Activated B cell treated with CpG ODN at 0.5 μM for 24 hours (primary cell): ENCODE results near the gene FAM186B. TPM values are rescaled to one million over a fixed set of nuclear protein-coding genes. Genes with fewer than 3 reads are reported as not detected.

Source experiments
- ATAC-seq: fragments of 200-7000 bp; cut with Tn5 transposase; one replicate; pipeline ENCODE4 v1.10.0; 2021; ENCODE audit warnings: low read depth, mild to moderate bottlenecking, moderate library complexity
- CTCF ChIA-PET: fragments of 350-600 bp; sonication (Branson Sonifier 250); formaldehyde crosslinking; loops from one replicate; lab custom pipeline; 2021; ENCODE audit warnings: antibody characterized with exemption; lab: Charles Lee
- POLR2A ChIA-PET: fragments of 350-600 bp; sonication (Branson Sonifier 250); formaldehyde crosslinking; loops from one replicate; lab custom pipeline; 2021; ENCODE audit warnings: antibody characterized with exemption; lab: Charles Lee
- DNase-seq: peaks from one replicate; pipeline ENCODE4 v3.0.0; 2022
- H3K27ac Mint-ChIP-seq: one replicate; pipeline ENCODE4 v1.8.0; 2020; ENCODE audit warnings: mixed read lengths
- H3K27me3 Mint-ChIP-seq: one replicate; pipeline ENCODE4 v1.8.0; 2021; ENCODE audit warnings: mixed read lengths
- H3K36me3 Mint-ChIP-seq: one replicate; pipeline ENCODE4 v1.8.0; 2021; ENCODE audit warnings: low read depth, mixed read lengths
- H3K4me1 Mint-ChIP-seq: one replicate; pipeline ENCODE4 v1.8.0; 2021; ENCODE audit warnings: mixed read lengths
- H3K4me3 Mint-ChIP-seq: one replicate; pipeline ENCODE4 v1.8.0; 2020; ENCODE audit warnings: mild to moderate bottlenecking, mixed read lengths
- H3K9me3 Mint-ChIP-seq: one replicate; pipeline ENCODE4 v1.8.0; 2020; ENCODE audit warnings: mixed read lengths
- CTCF ChIP-seq: fragments of 200-600 bp; IDR thresholded peaks from one replicate; pipeline ENCODE4 v1.8.0; 2022; ENCODE audit warnings: antibody characterized with exemption, mild to moderate bottlenecking
- intact Hi-C: fragments of 100-400 bp; cut with micrococcal nuclease; formaldehyde crosslinking; loops from one replicate; pipeline ENCODE4 v1.15.1; 2024
- total RNA-seq: library from RNA; stranded (reverse); gene quantifications from 2 replicates; pipeline ENCODE4 v1.2.3, GENCODE V29; 2022

Gene FAM186B
- total RNA-seq, 1 donor from 2014 or later = 1.5 TPM

GRCh38 chr12:49636574-49636973, 31.1 kb upstream of the FAM186B start:
- peaks cover 27% of the 10 kb centered on the region for H3K4me1 Mint-ChIP-seq
- intact Hi-C loops = loop anchor here (2.0 kb wide), 2 partner anchors 126 to 202 kb away; no protein-coding TSS in a partner anchor
- ChIA-PET POLR2A (interaction anchor here (0.6 to 2.6 kb wide), 6 partner anchors 14 to 270 kb away, joined by 3 to 12 read pairs (median 4); partner anchors contain the start of genes NCKAP5L, PRPF40B, SPATS2 and TMBIM6), CTCF (interaction anchor here (0.7 to 14.7 kb wide), 12 partner anchors 9 to 141 kb away, joined by 3 to 284 read pairs (median 5); partner anchors contain the start of genes FMNL3, PRPF40B and TMBIM6)
- H3K27ac Mint-ChIP-seq = no peak overlapping the region
- no peak for TF ChIP-seq CTCF
- DNase-seq = no peak
- H3K4me3 Mint-ChIP-seq = no peak overlapping the region
- H3K27me3 Mint-ChIP-seq = no peaks in the 10 kb centered on the region
- no peaks in the 10 kb centered on the region for H3K9me3 Mint-ChIP-seq
- H3K36me3 Mint-ChIP-seq = peaks cover 4% of the 10 kb centered on the region
- ATAC-seq = no peak

- H3K4me1 Mint-ChIP-seq = peaks cover 27% of the 10 kb centered on the region
- no peak for TF ChIP-seq CTCF
- no peak overlapping the region for H3K4me3 Mint-ChIP-seq
- no peaks in the 10 kb centered on the region for H3K9me3 Mint-ChIP-seq
- ChIA-PET POLR2A (interaction anchor here (0.5 to 2.6 kb wide), 5 partner anchors 13 to 269 kb away, joined by 3 to 12 read pairs (median 4); partner anchors contain the start of genes NCKAP5L, PRPF40B and SPATS2), CTCF (interaction anchor here (0.7 to 14.7 kb wide), 6 partner anchors 10 to 74 kb away, joined by 3 to 284 read pairs (median 6); partner anchors contain the start of genes FMNL3 and PRPF40B)
- DNase-seq = peak; percentile 2
- H3K27ac Mint-ChIP-seq = no peak overlapping the region
- ATAC-seq = no peak
- H3K36me3 Mint-ChIP-seq = peaks cover 4% of the 10 kb centered on the region
- H3K27me3 Mint-ChIP-seq = no peaks in the 10 kb centered on the region
- intact Hi-C loops = loop anchor here (2.0 kb wide), 2 partner anchors 127 to 203 kb away; no protein-coding TSS in a partner anchor
Measured at GRCh38 chr12:49635656-49636055, 30.2 kb upstream of the FAM186B start.

GRCh38 chr12:49635036-49635435, 29.6 kb upstream of the FAM186B start:
- ATAC-seq = no peak
- ChIA-PET CTCF (interaction anchor here (14.7 kb wide), 1 partner anchor 75 kb away, joined by 284 read pairs; the partner anchor contains the start of gene FMNL3), POLR2A (interaction anchor here (0.6 kb wide), 1 partner anchor 32 kb away, joined by 3 read pairs; no protein-coding TSS in a partner anchor)
- H3K27ac Mint-ChIP-seq = no peak overlapping the region
- no peak for TF ChIP-seq CTCF
- no peak overlapping the region for H3K4me3 Mint-ChIP-seq
- DNase-seq = no peak
- H3K9me3 Mint-ChIP-seq = no peaks in the 10 kb centered on the region
- no peaks in the 10 kb centered on the region for H3K27me3 Mint-ChIP-seq
- H3K4me1 Mint-ChIP-seq = peaks cover 27% of the 10 kb centered on the region
- intact Hi-C loops = no loop called here
- H3K36me3 Mint-ChIP-seq = peaks cover 4% of the 10 kb centered on the region

- POLR2A ChIA-PET = no interaction called here
- DNase-seq = no peak
- peaks cover 19% of the 10 kb centered on the region for H3K4me1 Mint-ChIP-seq
- no peak overlapping the region for H3K27ac Mint-ChIP-seq
- no peaks in the 10 kb centered on the region for H3K27me3 Mint-ChIP-seq
- CTCF ChIA-PET = interaction anchor here (0.8 kb wide), 1 partner anchor 107 kb away, joined by 3 read pairs; the partner anchor contains the start of gene TMBIM6
- no peaks in the 10 kb centered on the region for H3K9me3 Mint-ChIP-seq
- no peak for TF ChIP-seq CTCF
- H3K4me3 Mint-ChIP-seq = no peak overlapping the region
- ATAC-seq = no peak
- intact Hi-C loops = no loop called here
- H3K36me3 Mint-ChIP-seq = peaks cover 4% of the 10 kb centered on the region
Measured at GRCh38 chr12:49633703-49634345, 28.4 kb upstream of the FAM186B start.
